Measurements from ENCODE around the gene FHIT.

DNA sequence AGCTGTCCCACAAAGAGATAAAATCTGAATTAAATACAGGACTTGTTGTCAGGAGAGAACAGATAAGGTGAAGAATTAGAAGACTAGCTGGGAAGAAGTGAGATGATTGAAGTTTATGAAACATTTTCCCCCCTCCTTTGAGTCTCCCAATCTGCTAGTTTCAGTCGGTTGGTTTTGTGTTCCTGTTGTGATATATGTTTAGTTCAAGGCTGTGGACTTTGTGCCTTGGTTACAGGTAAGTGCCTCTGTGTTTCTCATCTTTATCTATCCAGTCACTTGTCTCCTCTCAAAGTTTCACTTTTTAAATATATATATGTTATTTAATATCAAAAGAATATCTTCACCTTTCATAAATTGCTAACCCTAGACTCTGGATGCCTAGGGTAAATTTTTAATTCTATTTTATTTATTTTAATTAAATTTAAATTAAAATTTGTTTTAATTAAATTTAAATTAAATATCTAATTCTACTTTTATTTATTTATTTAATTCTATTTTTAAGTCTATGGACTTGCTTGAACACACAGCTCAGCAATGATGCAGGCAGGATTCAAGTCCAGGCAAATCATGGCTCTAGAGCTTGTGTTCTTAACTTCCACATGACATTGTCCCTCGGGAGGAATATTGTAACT is 190.0 kb downstream of the FHIT start:
- TF ChIP-seq, protein P1, sequence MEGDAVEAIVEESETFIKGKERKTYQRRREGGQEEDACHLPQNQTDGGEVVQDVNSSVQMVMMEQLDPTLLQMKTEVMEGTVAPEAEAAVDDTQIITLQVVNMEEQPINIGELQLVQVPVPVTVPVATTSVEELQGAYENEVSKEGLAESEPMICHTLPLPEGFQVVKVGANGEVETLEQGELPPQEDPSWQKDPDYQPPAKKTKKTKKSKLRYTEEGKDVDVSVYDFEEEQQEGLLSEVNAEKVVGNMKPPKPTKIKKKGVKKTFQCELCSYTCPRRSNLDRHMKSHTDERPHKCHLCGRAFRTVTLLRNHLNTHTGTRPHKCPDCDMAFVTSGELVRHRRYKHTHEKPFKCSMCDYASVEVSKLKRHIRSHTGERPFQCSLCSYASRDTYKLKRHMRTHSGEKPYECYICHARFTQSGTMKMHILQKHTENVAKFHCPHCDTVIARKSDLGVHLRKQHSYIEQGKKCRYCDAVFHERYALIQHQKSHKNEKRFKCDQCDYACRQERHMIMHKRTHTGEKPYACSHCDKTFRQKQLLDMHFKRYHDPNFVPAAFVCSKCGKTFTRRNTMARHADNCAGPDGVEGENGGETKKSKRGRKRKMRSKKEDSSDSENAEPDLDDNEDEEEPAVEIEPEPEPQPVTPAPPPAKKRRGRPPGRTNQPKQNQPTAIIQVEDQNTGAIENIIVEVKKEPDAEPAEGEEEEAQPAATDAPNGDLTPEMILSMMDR (IDR thresholded peaks at IDR 0.05 in 4 of 5, conservative IDR thresholded peaks at IDR 0.05 in 1 of 5), result no peak
- TF ChIP-seq POLR2A (IDR thresholded peaks at IDR 0.05), result no peak
